Fibroblast of the aortic adventitia (primary cell): ENCODE data around the gene ZNF511. TPM values are rescaled to one million over a fixed set of nuclear protein-coding genes. Genes with fewer than 3 reads are reported as not detected.

Source experiments
- DNase-seq: peaks from one replicate; pipeline ENCODE4 v3.0.0-alpha.2; 2010; ENCODE audit warnings: low read depth
- H3K4me3 ChIP-seq: 2 replicates; pipeline ENCODE4 v1.5.1; 2011; ENCODE audit warnings: low read depth, mild to moderate bottlenecking, control low read depth, low read length, moderate library complexity
- CTCF ChIP-seq: IDR thresholded peaks from 2 replicates; pipeline ENCODE4 v1.5.1; 2011; ENCODE audit warnings: mild to moderate bottlenecking, low read length, control low read depth, inconsistent platforms; ENCODE audit not compliant: insufficient read depth
- total RNA-seq: library from RNA; depleted of rRNA; stranded (reverse); fragments of >200 nt; gene quantifications from 2 replicates; pipeline ENCODE4 v1.2.3, GENCODE V29; 2012; ENCODE audit warnings: low replicate concordance

Gene ZNF511, protein sequence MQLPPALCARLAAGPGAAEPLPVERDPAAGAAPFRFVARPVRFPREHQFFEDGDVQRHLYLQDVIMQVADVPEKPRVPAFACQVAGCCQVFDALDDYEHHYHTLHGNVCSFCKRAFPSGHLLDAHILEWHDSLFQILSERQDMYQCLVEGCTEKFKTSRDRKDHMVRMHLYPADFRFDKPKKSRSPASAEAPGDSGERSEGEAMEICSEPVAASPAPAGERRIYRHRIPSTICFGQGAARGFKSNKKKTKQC
- 1.7 and 22.1 TPM in 2 replicates for total RNA-seq

GRCh38 chr10:133308421-133309099 is at the start of gene ZNF511, which contains the start of gene TUBGCP2:
Gene ZNF511, plus strand, starts transcription at chr10:133308914. Its CDS starts 30 bp downstream, at chr10:133308944.
Gene TUBGCP2, minus strand, starts transcription at chr10:133308872. Its CDS starts 5,931 bp downstream, at chr10:133302941.
- DNase-seq: peak; percentile 80
- peak within 1 kb of the TSS; percentile 90 for H3K4me3 ChIP-seq
- peak; percentile 20 for TF ChIP-seq CTCF

- H3K4me3 ChIP-seq: no peak overlapping the region
- TF ChIP-seq CTCF: no peak
- no peak for DNase-seq
Observed at GRCh38 chr10:133259602-133259989, 49.1 kb upstream of the ZNF511 start.

DNA sequence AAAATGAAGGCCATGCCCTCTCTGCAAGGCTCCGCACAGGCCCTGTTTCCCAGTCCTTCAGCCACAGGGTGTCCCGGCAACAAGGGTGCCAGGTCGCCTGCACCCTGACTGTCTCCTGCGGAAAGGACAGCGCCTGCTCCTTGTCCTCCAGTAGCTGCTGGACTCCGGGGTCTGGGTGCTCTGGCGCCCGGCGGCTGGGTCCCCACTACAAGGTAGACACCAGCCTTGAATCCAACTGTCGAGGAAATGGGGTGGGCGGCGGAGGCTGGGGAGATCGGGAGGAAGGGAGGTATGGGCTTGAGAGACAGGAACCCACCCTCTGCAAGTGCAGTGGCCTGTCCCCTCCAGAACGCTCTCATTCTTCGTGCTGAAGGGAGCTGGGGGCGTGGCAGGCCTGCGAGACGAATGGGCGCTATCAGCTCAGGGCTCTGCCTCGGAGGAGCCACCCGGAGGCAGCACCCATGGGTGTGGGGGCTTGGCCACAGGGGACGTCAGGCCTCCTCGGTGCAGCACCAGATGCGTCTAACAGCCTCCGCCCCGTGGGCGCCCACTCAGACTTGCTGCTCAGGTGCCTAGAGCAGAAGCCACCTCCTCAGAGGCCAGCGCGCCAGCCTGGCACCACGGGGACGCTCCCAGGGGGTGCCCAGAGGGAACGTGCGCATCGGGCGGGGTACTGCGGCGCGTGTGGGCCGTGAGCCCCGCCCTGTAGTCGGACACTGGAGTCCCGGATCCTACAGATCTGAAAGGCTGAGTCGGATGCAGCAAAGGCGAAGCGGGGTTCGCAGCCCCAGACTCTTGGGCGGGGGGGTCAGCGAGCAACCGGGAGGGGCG is 47.6 kb upstream of the ZNF511 start:
- DNase-seq: no peak
- TF ChIP-seq CTCF: no peak

GRCh38 chr10:133261726-133262325 is 46.9 kb upstream of the ZNF511 start:
- TF ChIP-seq CTCF: no peak
- peak; percentile 43 for DNase-seq

More for the DNA sequence above, 47.6 kb upstream of the ZNF511 start:
- peak overlapping the region; percentile 65 for H3K4me3 ChIP-seq

GRCh38 chr10:133262696-133263095 is 46.0 kb upstream of the ZNF511 start:
- DNase-seq: no peak
- no peak overlapping the region for H3K4me3 ChIP-seq
- no peak for TF ChIP-seq CTCF

More at GRCh38 chr10:133261726-133262325, 46.9 kb upstream of the ZNF511 start:
- peak overlapping the region; percentile 65 for H3K4me3 ChIP-seq

DNA sequence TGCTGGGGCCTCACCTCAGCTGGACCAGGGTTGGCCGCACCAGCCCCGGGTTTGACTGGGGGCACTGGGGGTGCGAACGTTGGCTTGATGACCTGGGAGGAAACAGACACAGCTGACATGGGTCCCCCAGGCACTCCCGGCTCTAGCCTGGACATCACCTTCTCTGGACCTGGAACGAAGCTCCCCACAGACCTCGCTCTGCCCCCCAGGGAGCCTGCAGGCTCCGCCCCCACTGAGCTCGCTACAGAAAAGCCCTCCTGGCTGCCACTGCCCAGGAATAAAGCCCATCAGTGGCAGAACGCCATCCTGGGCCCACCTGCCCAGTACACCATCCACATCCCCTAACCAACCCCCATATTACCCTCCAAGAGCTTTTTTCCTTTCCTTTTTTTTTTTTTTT is 45.0 kb upstream of the ZNF511 start:
- no peak overlapping the region for H3K4me3 ChIP-seq
- TF ChIP-seq CTCF: no peak
- no peak for DNase-seq
